ENCODE results near the gene PHRF1. TPM values are rescaled to one million over a fixed set of nuclear protein-coding genes. Genes with fewer than 3 reads are reported as not detected.

The PHRF1 gene
- total and polyA plus RNA-seq, 2 donors (not counting 3 experiments of a cell fraction or from before 2014, with no cell fraction given) = 14.2 to 39.4 TPM

DNA sequence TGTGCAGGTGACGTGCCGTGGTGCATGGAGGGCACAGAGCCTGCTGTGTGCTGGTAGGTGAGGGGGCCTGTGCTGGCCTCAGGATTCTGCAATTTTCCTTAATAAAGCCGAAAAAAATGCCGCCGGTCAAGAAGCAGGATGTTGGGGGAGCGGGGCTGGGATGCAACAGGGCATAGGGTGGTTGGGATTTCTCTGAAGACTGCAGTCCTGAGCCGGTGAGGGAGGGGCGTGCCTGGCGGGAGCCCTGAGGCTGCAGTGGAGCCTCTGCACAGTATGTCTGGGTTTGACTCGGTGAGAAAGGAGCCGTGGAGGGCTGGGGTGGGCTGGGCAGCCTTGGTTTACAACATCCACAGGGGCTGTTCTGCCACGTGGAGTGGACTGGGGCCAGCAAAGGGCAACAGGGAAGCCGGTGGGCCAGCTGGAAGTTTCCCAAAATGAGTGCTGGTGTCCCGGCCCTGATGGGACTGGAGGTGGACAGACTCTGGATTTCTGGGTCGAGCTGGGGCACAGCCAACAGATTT lies 47.1 kb downstream of the PHRF1 start:
- H3K79me2 ChIP-seq (ENCODE audit: control insufficient read depth, insufficient read depth, low read length) = no peaks in the 10 kb centered on the region
- H3K4me2 ChIP-seq (ENCODE audit: insufficient read depth, low read length) = no peak overlapping the region
- no peak overlapping the region for H3K9ac ChIP-seq (replicated peaks; ENCODE audit: extremely low read depth, insufficient read depth, low read length)
- no peaks in the 10 kb centered on the region for H4K20me1 ChIP-seq (replicated peaks; ENCODE audit: control insufficient read depth, extremely low read depth, insufficient read depth, low read length)
- ChIA-PET CTCF (no interaction called here), POLR2A (no interaction called here)
- DNase-seq (ENCODE audit: low read depth, low spot score) (no peak), FAIRE-seq (no peak)
- no peaks in the 10 kb centered on the region for H3K36me3 ChIP-seq (ENCODE audit: control insufficient read depth in 2 of 2, extremely low read depth in 1 of 2, insufficient read depth in 2 of 2, low read length in 2 of 2)
- H3K27me3 ChIP-seq (ENCODE audit: control insufficient read depth in 2 of 2, insufficient read depth in 2 of 2, low read length in 2 of 2) = peaks cover 4 to 12% of the 10 kb centered on the region in 2 experiments
- TF ChIP-seq POLR2AphosphoS5 (IDR thresholded peaks at IDR 0.05; ENCODE audit: insufficient read depth, low read depth, low read length) (no peak), POLR2A (IDR thresholded peaks at IDR 0.05; ENCODE audit: low read depth, low read length) (no peak)
- TF ChIP-seq, protein P1, sequence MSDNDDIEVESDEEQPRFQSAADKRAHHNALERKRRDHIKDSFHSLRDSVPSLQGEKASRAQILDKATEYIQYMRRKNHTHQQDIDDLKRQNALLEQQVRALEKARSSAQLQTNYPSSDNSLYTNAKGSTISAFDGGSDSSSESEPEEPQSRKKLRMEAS (IDR thresholded peaks at IDR 0.05; ENCODE audit: insufficient read depth, insufficient read length) = no peak
- TF ChIP-seq, protein P2, sequence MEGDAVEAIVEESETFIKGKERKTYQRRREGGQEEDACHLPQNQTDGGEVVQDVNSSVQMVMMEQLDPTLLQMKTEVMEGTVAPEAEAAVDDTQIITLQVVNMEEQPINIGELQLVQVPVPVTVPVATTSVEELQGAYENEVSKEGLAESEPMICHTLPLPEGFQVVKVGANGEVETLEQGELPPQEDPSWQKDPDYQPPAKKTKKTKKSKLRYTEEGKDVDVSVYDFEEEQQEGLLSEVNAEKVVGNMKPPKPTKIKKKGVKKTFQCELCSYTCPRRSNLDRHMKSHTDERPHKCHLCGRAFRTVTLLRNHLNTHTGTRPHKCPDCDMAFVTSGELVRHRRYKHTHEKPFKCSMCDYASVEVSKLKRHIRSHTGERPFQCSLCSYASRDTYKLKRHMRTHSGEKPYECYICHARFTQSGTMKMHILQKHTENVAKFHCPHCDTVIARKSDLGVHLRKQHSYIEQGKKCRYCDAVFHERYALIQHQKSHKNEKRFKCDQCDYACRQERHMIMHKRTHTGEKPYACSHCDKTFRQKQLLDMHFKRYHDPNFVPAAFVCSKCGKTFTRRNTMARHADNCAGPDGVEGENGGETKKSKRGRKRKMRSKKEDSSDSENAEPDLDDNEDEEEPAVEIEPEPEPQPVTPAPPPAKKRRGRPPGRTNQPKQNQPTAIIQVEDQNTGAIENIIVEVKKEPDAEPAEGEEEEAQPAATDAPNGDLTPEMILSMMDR (IDR thresholded peaks at IDR 0.05; ENCODE audit: extremely low read depth in 1 of 2, insufficient read depth in 1 of 2, low read depth in 1 of 2, low read length in 2 of 2) = no peak
- dilution Hi-C loops (cut with MboI; ENCODE audit: extremely low pct_ligation_motif_present, low sequenced_read_pairs) = no loop called here
- no peaks in the 10 kb centered on the region for H3K9me1 ChIP-seq (replicated peaks; ENCODE audit: control insufficient read depth, extremely low read depth, insufficient read depth, low read length)
- no peaks in the 10 kb centered on the region for H3K9me3 ChIP-seq (replicated peaks; ENCODE audit: control insufficient read depth, insufficient read depth, low read length)
- H3K4me3 ChIP-seq (replicated peaks in 1 of 3; ENCODE audit: insufficient read depth in 1 of 3, low read depth in 1 of 3, low read length in 3 of 3) = no peak overlapping the region
- H2AFZ ChIP-seq (ENCODE audit: low read depth, low read length) = no peak overlapping the region
- intact Hi-C loops (cut with micrococcal nuclease) = no loop called here
- no peaks in the 10 kb centered on the region for H3K4me1 ChIP-seq (ENCODE audit: control insufficient read depth, extremely low read depth, insufficient read depth, low read length)
- no TSS peak for BruUV-seq (replicated peaks)
- no peak overlapping the region for H3K27ac ChIP-seq (ENCODE audit: insufficient read depth, low read depth, low read length)

DNA sequence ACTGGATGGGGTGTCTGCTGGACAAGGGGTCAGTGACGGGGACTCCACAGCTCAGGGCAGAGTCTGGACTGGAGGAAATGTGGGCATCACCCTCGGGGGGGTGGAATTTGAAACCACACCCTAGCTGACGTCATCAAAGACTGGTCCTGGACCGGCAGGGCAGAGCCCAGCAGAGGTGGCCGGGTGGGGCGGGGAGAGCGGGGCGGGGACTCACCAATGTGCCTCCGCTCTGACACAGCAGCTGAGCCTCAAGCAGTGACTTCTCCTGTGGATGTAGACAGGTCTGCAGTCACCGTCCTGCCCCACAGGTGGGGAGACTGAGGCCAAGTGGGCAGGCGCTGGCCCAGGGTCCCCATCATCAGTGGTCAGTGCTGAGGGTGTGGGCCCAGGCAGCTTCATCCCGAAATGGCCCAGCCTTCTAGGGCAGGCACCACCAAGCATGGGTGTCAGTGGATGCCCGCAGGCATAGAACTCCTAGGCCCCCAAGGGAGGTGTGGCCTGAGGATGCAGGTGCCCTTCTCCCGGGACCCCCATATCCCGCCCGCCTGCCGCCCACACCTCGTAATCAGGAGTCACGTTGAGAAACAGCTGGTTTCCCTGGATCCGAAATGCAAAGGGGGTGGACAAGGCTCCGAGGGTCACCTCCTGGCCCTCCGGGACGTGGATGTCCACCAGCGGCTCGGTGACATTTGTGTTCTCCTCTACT lies 47.9 kb downstream of the PHRF1 start:
- Histone ChIP-seq H3K9me1 (replicated peaks; ENCODE audit: control insufficient read depth, extremely low read depth, insufficient read depth, low read length) (no peaks in the 10 kb centered on the region), H3K9ac (replicated peaks; ENCODE audit: extremely low read depth, insufficient read depth, low read length) (no peak overlapping the region), H3K4me3 (replicated peaks in 1 of 3; ENCODE audit: insufficient read depth in 1 of 3, low read depth in 1 of 3, low read length in 3 of 3) (no peak overlapping the region), H2AFZ (ENCODE audit: low read depth, low read length) (no peak overlapping the region), H3K4me2 (ENCODE audit: insufficient read depth, low read length) (no peak overlapping the region), H3K27ac (ENCODE audit: insufficient read depth, low read depth, low read length) (no peak overlapping the region), H3K27me3 (ENCODE audit: control insufficient read depth in 2 of 2, insufficient read depth in 2 of 2, low read length in 2 of 2) (peaks cover 4 to 13% of the 10 kb centered on the region in 2 experiments), H3K4me1 (ENCODE audit: control insufficient read depth, extremely low read depth, insufficient read depth, low read length) (no peaks in the 10 kb centered on the region), H3K9me3 (replicated peaks; ENCODE audit: control insufficient read depth, insufficient read depth, low read length) (no peaks in the 10 kb centered on the region), H3K79me2 (ENCODE audit: control insufficient read depth, insufficient read depth, low read length) (no peaks in the 10 kb centered on the region), H3K36me3 (ENCODE audit: control insufficient read depth in 2 of 2, extremely low read depth in 1 of 2, insufficient read depth in 2 of 2, low read length in 2 of 2) (no peaks in the 10 kb centered on the region), H4K20me1 (replicated peaks; ENCODE audit: control insufficient read depth, extremely low read depth, insufficient read depth, low read length) (no peaks in the 10 kb centered on the region)
- TF ChIP-seq GATA2 (IDR thresholded peaks at IDR 0.05; ENCODE audit: insufficient read depth, insufficient read length, low read depth, low read length) (no peak), FOS (IDR thresholded peaks at IDR 0.05; ENCODE audit: borderline replicate concordance, insufficient read depth, low read length) (no peak), JUN (IDR thresholded peaks at IDR 0.05; ENCODE audit: borderline replicate concordance, insufficient read depth, insufficient read length, low read depth) (no peak), EZH2 (IDR thresholded peaks at IDR 0.05; ENCODE audit: borderline replicate concordance, low read depth, low read length, severe bottlenecking) (no peak), POLR2AphosphoS5 (IDR thresholded peaks at IDR 0.05; ENCODE audit: insufficient read depth, low read depth, low read length) (no peak), MYC (IDR thresholded peaks at IDR 0.05; ENCODE audit: low read depth, low read length) (no peak), POLR2A (IDR thresholded peaks at IDR 0.05; ENCODE audit: low read depth, low read length) (no peak)
- TF ChIP-seq, protein P2 (IDR thresholded peaks at IDR 0.05; ENCODE audit: extremely low read depth in 1 of 2, insufficient read depth in 1 of 2, low read depth in 1 of 2, low read length in 2 of 2) = no peak
- TF ChIP-seq, protein P1 (IDR thresholded peaks at IDR 0.05; ENCODE audit: insufficient read depth, insufficient read length) = no peak
- CTCF ChIA-PET = no interaction called here
- FAIRE-seq (no peak), DNase-seq (ENCODE audit: low read depth, low spot score) (no peak)
- POLR2A ChIA-PET = no interaction called here
- no TSS peak for BruUV-seq (replicated peaks)
- intact Hi-C loops (cut with micrococcal nuclease) = no loop called here
- dilution Hi-C loops (cut with MboI; ENCODE audit: extremely low pct_ligation_motif_present, low sequenced_read_pairs) = no loop called here
